ENCODE data around the gene BCAS1.

BCAS1 gene

GRCh38 chr20:53959911-53960578 lies 110.3 kb downstream of the BCAS1 start:
- peak; percentile 73 for DNase-seq (ENCODE audit: low read depth)
- no peak for TF ChIP-seq CTCF (IDR thresholded peaks at IDR 0.05; ENCODE audit: insufficient read depth, low read depth, low read length, missing control alignments)
- no peak overlapping the region for H3K4me3 ChIP-seq (ENCODE audit: low read length)

- TF ChIP-seq CTCF (IDR thresholded peaks at IDR 0.05; ENCODE audit: insufficient read depth, low read depth, low read length, missing control alignments): no peak
- no peak for DNase-seq (ENCODE audit: low read depth)
- H3K4me3 ChIP-seq (ENCODE audit: low read length): no peak overlapping the region
These were observed 112.1 kb downstream of the BCAS1 start for GRCh38 chr20:53958260-53958659.

- H3K4me3 ChIP-seq (ENCODE audit: low read length): no peak overlapping the region
- TF ChIP-seq CTCF (IDR thresholded peaks at IDR 0.05; ENCODE audit: insufficient read depth, low read depth, low read length, missing control alignments): peak; percentile 11
- no peak for DNase-seq (ENCODE audit: low read depth)
These were observed 112.8 kb downstream of the BCAS1 start for GRCh38 chr20:53957451-53958172.

GRCh38 chr20:53956013-53956715 lies 114.2 kb downstream of the BCAS1 start:
- DNase-seq (ENCODE audit: low read depth): no peak
- TF ChIP-seq CTCF (IDR thresholded peaks at IDR 0.05; ENCODE audit: insufficient read depth, low read depth, low read length, missing control alignments): no peak
- no peak overlapping the region for H3K4me3 ChIP-seq (ENCODE audit: low read length)

- H3K4me3 ChIP-seq (ENCODE audit: low read length): no peak overlapping the region
- TF ChIP-seq CTCF (IDR thresholded peaks at IDR 0.05; ENCODE audit: insufficient read depth, low read depth, low read length, missing control alignments): no peak
- DNase-seq (ENCODE audit: low read depth): no peak
These were observed 115.4 kb downstream of the BCAS1 start for GRCh38 chr20:53954723-53955658.

- TF ChIP-seq CTCF (IDR thresholded peaks at IDR 0.05; ENCODE audit: insufficient read depth, low read depth, low read length, missing control alignments): no peak
- DNase-seq (ENCODE audit: low read depth): no peak
These were observed 117.8 kb downstream of the BCAS1 start for GRCh38 chr20:53952528-53953096.

More at GRCh38 chr20:53952528-53953096, 117.8 kb downstream of the BCAS1 start:
- H3K4me3 ChIP-seq (ENCODE audit: low read length): no peak overlapping the region
